CD4-positive, alpha-beta T cell (primary cell): ENCODE data around the gene SPINT2. TPM values are rescaled to one million over a fixed set of nuclear protein-coding genes. Genes with fewer than 3 reads are reported as not detected.

ENCODE experiments used
- ATAC-seq: fragments of 200-7000 bp; cut with Tn5 transposase; one replicate; pipeline ENCODE4 v1.10.0; 2022; ENCODE audit warnings: mild to moderate bottlenecking; ENCODE audit not compliant: poor library complexity
- CTCF ChIA-PET: fragments of 350-600 bp; sonication (Branson Sonifier 250); formaldehyde crosslinking; loops from one replicate; lab custom pipeline; 2021; ENCODE audit warnings: antibody characterized with exemption, inconsistent platforms; lab: Charles Lee
- POLR2A ChIA-PET: fragments of 350-600 bp; sonication (Branson Sonifier 250); formaldehyde crosslinking; loops from one replicate; lab custom pipeline; 2021; ENCODE audit warnings: antibody characterized with exemption, inconsistent platforms; lab: Charles Lee
- DNase-seq, 14 experiments: peaks; one replicate each; pipeline ENCODE4 v3.0.0-alpha.2; 2013 to 2020; ENCODE audit warnings: mixed read lengths in 2 of 14
- H3K27ac ChIP-seq, 2 donors: one replicate each; pipeline versions ENCODE4 v1.5.1 to v1.7.0; 2013; ENCODE audit warnings: low read length in 2 of 2, low read depth in 1 of 2, mild to moderate bottlenecking in 1 of 2
- H3K27me3 ChIP-seq, 2 experiments: 1 replicate in 1 of 2; 2 replicates in 1 of 2; pipeline versions ENCODE4 v1.6.1 to v1.7.0; 2013; ENCODE audit warnings: low read length in 2 of 2, control low read depth in 1 of 2, mild to moderate bottlenecking in 1 of 2, moderate library complexity in 1 of 2; ENCODE audit not compliant: insufficient read depth in 2 of 2, control insufficient read depth in 1 of 2
- H3K36me3 ChIP-seq: one replicate; pipeline ENCODE4 v1.6.1; 2013; ENCODE audit warnings: low read length, control low read depth; ENCODE audit not compliant: insufficient read depth
- H3K4me1 ChIP-seq: one replicate; pipeline ENCODE4 v1.6.1; 2013; ENCODE audit warnings: low read length, control low read depth; ENCODE audit not compliant: insufficient read depth
- H3K4me3 ChIP-seq: one replicate; pipeline ENCODE4 v1.5.1; 2013; ENCODE audit warnings: mild to moderate bottlenecking, low read length, moderate library complexity
- H3K9me3 ChIP-seq, 2 experiments: 1 replicate in 1 of 2; 2 replicates in 1 of 2; pipeline versions ENCODE4 v1.6.1 to v1.7.0; 2013; ENCODE audit warnings: low read length in 2 of 2, mild to moderate bottlenecking in 2 of 2, control low read depth in 1 of 2, moderate library complexity in 1 of 2; ENCODE audit not compliant: control insufficient read depth in 1 of 2, insufficient read depth in 1 of 2
- H3K27ac Mint-ChIP-seq: one replicate; pipeline ENCODE4 v1.8.0; 2020; ENCODE audit warnings: mixed read lengths
- H3K27me3 Mint-ChIP-seq: one replicate; pipeline ENCODE4 v1.8.0; 2021; ENCODE audit warnings: mixed read lengths
- H3K36me3 Mint-ChIP-seq: one replicate; pipeline ENCODE4 v1.8.0; 2021; ENCODE audit warnings: low read depth, mixed read lengths
- H3K4me1 Mint-ChIP-seq: one replicate; pipeline ENCODE4 v1.8.0; 2021; ENCODE audit warnings: low read depth, mixed read lengths
- H3K4me3 Mint-ChIP-seq: one replicate; pipeline ENCODE4 v1.8.0; 2020; ENCODE audit warnings: mild to moderate bottlenecking, mixed read lengths
- H3K9me3 Mint-ChIP-seq: one replicate; pipeline ENCODE4 v1.8.0; 2020; ENCODE audit warnings: mixed read lengths
- intact Hi-C, 2 experiments: fragments of 100-400 bp; cut with DNase I in 1 of 2; cut with micrococcal nuclease in 1 of 2; formaldehyde crosslinking; loops; one replicate each; pipeline versions ENCODE4 v1.15.1 to v1.9.0; 2023 to 2025; cut with DNase I, micrococcal nuclease
- total RNA-seq, 174 experiments: library from RNA in 2 of 174; stranded (reverse) in 2 of 174; gene quantifications; one replicate each; pipeline ENCODE4 v1.2.3 and lab custom pipeline; 2021 to 2026
- TF ChIP-seq, protein P1 (sequence below): fragments of 200-600 bp; IDR thresholded peaks from one replicate; pipeline ENCODE4 v1.8.0; 2022; ENCODE audit warnings: antibody characterized with exemption, mild to moderate bottlenecking

The SPINT2 gene
- total RNA-seq, 2 experiments from 2014 or later: 25.4 to 26.5 TPM

DNA sequence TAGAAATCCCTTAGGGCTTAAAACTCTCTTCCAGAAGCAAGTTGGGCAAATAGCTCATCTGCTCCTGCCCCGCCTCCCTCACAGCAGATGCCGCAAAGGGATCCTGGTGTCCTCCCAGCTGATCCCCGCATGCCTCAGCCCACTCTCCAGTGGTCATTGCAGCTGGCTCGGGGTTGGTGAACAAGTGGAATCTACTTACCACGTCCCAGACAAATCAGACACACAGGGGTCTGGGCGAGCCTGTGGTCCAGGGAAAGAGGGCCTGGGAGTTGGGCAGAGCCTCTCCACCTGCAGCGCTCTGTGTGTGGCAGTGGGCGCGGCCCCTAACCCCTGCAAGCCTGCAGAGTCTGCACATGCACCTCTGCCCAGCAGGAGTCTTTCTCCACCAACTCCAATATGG, 28.9 kb downstream of the SPINT2 start:
- ChIA-PET POLR2A (no interaction called here), CTCF (interaction anchor here (0.6 kb wide), 1 partner anchor 608 kb away, joined by 3 read pairs; no protein-coding TSS in a partner anchor)
- H3K9me3 Mint-ChIP-seq: no peaks in the 10 kb centered on the region
- ATAC-seq (no peak), DNase-seq (no peak)
- H3K9me3 ChIP-seq: no peaks in the 10 kb centered on the region
- TF ChIP-seq, protein P1, sequence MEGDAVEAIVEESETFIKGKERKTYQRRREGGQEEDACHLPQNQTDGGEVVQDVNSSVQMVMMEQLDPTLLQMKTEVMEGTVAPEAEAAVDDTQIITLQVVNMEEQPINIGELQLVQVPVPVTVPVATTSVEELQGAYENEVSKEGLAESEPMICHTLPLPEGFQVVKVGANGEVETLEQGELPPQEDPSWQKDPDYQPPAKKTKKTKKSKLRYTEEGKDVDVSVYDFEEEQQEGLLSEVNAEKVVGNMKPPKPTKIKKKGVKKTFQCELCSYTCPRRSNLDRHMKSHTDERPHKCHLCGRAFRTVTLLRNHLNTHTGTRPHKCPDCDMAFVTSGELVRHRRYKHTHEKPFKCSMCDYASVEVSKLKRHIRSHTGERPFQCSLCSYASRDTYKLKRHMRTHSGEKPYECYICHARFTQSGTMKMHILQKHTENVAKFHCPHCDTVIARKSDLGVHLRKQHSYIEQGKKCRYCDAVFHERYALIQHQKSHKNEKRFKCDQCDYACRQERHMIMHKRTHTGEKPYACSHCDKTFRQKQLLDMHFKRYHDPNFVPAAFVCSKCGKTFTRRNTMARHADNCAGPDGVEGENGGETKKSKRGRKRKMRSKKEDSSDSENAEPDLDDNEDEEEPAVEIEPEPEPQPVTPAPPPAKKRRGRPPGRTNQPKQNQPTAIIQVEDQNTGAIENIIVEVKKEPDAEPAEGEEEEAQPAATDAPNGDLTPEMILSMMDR: no peak
- no peaks in the 10 kb centered on the region for H3K27me3 ChIP-seq
- H3K27ac Mint-ChIP-seq: no peak overlapping the region
- no peak overlapping the region for H3K4me3 ChIP-seq
- H3K36me3 Mint-ChIP-seq: peaks cover 41% of the 10 kb centered on the region
- H3K27me3 Mint-ChIP-seq: no peaks in the 10 kb centered on the region
- no peak overlapping the region for H3K27ac ChIP-seq
- intact Hi-C loops: no loop called here
- H3K4me1 Mint-ChIP-seq: no peaks in the 10 kb centered on the region
- no peaks in the 10 kb centered on the region for H3K4me1 ChIP-seq
- H3K4me3 Mint-ChIP-seq: no peak overlapping the region
- H3K36me3 ChIP-seq: peaks cover 21% of the 10 kb centered on the region

DNA sequence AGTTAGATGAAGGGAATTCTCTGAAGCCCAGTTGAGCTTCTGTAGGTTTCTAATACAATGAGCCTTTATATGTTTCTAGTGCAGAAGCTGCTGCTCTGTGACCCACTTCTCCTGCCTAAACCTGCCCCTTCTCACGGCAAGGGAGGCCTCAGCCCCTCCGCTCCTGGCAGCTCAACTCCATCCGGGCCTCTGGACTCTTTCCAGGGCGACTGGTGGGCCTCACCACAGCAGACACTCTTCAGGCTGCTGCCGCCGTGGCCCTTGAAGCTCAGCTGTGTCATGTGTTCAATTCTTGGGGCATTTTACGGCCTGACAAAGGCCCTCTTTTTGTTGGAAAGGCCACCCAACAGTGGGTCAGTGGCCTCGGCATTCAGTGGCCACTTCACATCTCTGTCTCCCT, 29.7 kb downstream of the SPINT2 start:
- peaks cover 41% of the 10 kb centered on the region for H3K36me3 Mint-ChIP-seq
- no peaks in the 10 kb centered on the region for H3K4me1 ChIP-seq
- DNase-seq (no peak), ATAC-seq (no peak)
- no peak overlapping the region for H3K27ac Mint-ChIP-seq
- TF ChIP-seq, protein P1: no peak
- POLR2A ChIA-PET: no interaction called here
- no peaks in the 10 kb centered on the region for H3K9me3 ChIP-seq
- no peaks in the 10 kb centered on the region for H3K9me3 Mint-ChIP-seq
- no peak overlapping the region for H3K4me3 ChIP-seq
- peaks cover 19% of the 10 kb centered on the region for H3K36me3 ChIP-seq
- no peak overlapping the region for H3K27ac ChIP-seq
- intact Hi-C loops: no loop called here
- no peaks in the 10 kb centered on the region for H3K27me3 Mint-ChIP-seq
- no peaks in the 10 kb centered on the region for H3K4me1 Mint-ChIP-seq
- CTCF ChIA-PET: no interaction called here
- H3K4me3 Mint-ChIP-seq: no peak overlapping the region
- H3K27me3 ChIP-seq: no peaks in the 10 kb centered on the region

DNA sequence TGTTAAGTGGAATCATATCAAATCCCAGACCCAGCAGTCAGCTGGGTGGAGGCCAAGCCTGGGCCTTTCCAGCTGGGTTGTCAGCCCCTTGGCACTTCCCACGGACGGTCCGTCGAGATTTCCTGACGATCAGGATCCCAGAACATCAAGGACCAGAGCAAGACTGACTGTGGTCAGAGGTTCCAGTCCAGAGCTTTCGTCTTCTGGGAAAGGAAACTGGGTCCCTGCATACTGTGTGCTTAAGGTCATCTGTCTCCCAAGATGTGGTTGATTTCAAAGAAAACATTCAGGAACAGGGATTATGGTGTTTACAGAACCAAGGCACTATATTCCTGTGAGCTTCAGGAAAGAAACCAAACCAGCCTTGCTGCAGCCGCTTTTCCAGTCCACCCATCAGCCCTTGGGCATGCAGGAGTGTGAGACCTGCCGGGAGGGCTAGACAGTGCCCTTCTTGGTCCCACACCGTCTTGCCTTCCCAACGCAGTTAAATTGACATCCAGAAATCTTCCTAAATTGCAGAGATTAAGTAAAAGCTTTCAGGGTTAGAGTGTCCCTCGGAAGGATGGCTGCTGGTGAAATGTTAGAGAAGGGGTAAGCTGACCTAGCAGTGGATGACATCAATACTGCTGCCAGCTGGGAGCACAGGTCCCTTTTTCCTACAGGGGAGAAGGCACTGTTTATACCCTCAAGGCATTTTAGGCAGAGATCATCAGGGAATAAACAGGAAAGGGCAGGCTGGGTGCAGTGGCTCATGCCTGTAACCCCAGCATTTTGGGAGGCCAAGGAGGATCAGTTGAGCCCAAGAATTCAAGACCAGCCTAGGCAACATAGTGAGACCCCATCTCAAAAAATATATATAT, 34.7 kb downstream of the SPINT2 start:
- ChIA-PET POLR2A (no interaction called here), CTCF (no interaction called here)
- DNase-seq (no peak), ATAC-seq (no peak)
- Histone ChIP-seq H3K36me3 (no peaks in the 10 kb centered on the region), H3K9me3 (peaks cover 0 to 5% of the 10 kb centered on the region in 2 experiments), H3K27ac (no peak overlapping the region), H3K4me3 (no peak overlapping the region), H3K27me3 (no peaks in the 10 kb centered on the region), H3K4me1 (no peaks in the 10 kb centered on the region)
- no peak overlapping the region for H3K4me3 Mint-ChIP-seq
- no peaks in the 10 kb centered on the region for H3K27me3 Mint-ChIP-seq
- H3K9me3 Mint-ChIP-seq: no peaks in the 10 kb centered on the region
- intact Hi-C loops: no loop called here
- TF ChIP-seq, protein P1: no peak
- no peak overlapping the region for H3K27ac Mint-ChIP-seq
- H3K4me1 Mint-ChIP-seq: no peaks in the 10 kb centered on the region
- no peaks in the 10 kb centered on the region for H3K36me3 Mint-ChIP-seq
